Trophoblast cell (in vitro differentiated cells and primary cell): ENCODE measurements around the gene CADPS.
A peak's percentile ranks its signal among the peaks of the same experiment; 100 is the strongest.

ENCODE experiments used
- DNase-seq, 2 donors: peaks; one replicate each; pipeline ENCODE4 v3.0.0-alpha.2; 2016
- H2AFZ ChIP-seq: 2 replicates; pipeline ENCODE4 v1.6.1; 2013; ENCODE audit warnings: low read length, moderate library complexity, mild to moderate bottlenecking; ENCODE audit not compliant: insufficient read depth, poor library complexity
- H2AK5ac ChIP-seq: 2 replicates; pipeline ENCODE4 v1.6.1; 2013; ENCODE audit warnings: mild to moderate bottlenecking, low read length
- H2BK120ac ChIP-seq: 2 replicates; pipeline ENCODE4 v1.6.1; 2013; ENCODE audit warnings: low read length, mild to moderate bottlenecking, moderate library complexity; ENCODE audit not compliant: insufficient read depth, poor library complexity
- H2BK12ac ChIP-seq: 2 replicates; pipeline ENCODE4 v1.6.1; 2013; ENCODE audit warnings: mild to moderate bottlenecking, low read length, moderate library complexity
- H2BK5ac ChIP-seq: 2 replicates; pipeline ENCODE4 v1.6.1; 2013; ENCODE audit warnings: low read length, low read depth, moderate library complexity, mild to moderate bottlenecking; ENCODE audit not compliant: poor library complexity
- H3K14ac ChIP-seq: 2 replicates; pipeline ENCODE4 v1.6.1; 2013; ENCODE audit warnings: mild to moderate bottlenecking, low read length
- H3K18ac ChIP-seq: 2 replicates; pipeline ENCODE4 v1.6.1; 2013; ENCODE audit warnings: mild to moderate bottlenecking, low read length
- H3K23ac ChIP-seq: 2 replicates; pipeline ENCODE4 v1.6.1; 2013; ENCODE audit warnings: low read length
- H3K27ac ChIP-seq: 2 replicates; pipeline ENCODE4 v1.5.1; 2013; ENCODE audit warnings: low read depth, mild to moderate bottlenecking, inconsistent platforms, low read length, moderate library complexity
- H3K27me3 ChIP-seq: 2 replicates; pipeline ENCODE4 v1.6.1; 2013; ENCODE audit warnings: inconsistent platforms, mild to moderate bottlenecking, low read length, moderate library complexity; ENCODE audit not compliant: insufficient read depth
- H3K36me3 ChIP-seq, 2 experiments: 1 replicate in 1 of 2; 2 replicates in 1 of 2; pipeline ENCODE4 v1.6.1; 2013; ENCODE audit warnings: low read length in 2 of 2, mild to moderate bottlenecking in 2 of 2, moderate library complexity in 1 of 2; ENCODE audit not compliant: insufficient read depth in 2 of 2, control insufficient read depth in 1 of 2
- H3K4ac ChIP-seq: 2 replicates; pipeline ENCODE4 v1.6.1; 2013; ENCODE audit warnings: low read depth, mild to moderate bottlenecking, low read length, moderate library complexity
- H3K4me1 ChIP-seq, 2 experiments: 1 replicate in 1 of 2; 2 replicates in 1 of 2; pipeline ENCODE4 v1.6.1; 2013; ENCODE audit warnings: low read length in 2 of 2, mild to moderate bottlenecking in 2 of 2, moderate library complexity in 1 of 2; ENCODE audit not compliant: insufficient read depth in 2 of 2, control insufficient read depth in 1 of 2
- H3K4me2 ChIP-seq: 2 replicates; pipeline ENCODE4 v1.6.1; 2013; ENCODE audit warnings: inconsistent platforms, mild to moderate bottlenecking, low read length, moderate library complexity
- H3K4me3 ChIP-seq: 2 replicates; pipeline ENCODE4 v1.5.1; 2013; ENCODE audit warnings: mild to moderate bottlenecking, low read depth, low read length, inconsistent platforms
- H3K79me1 ChIP-seq: one replicate; pipeline ENCODE4 v1.6.1; 2013; ENCODE audit warnings: low read length
- H3K79me2 ChIP-seq: 2 replicates; pipeline ENCODE4 v1.6.1; 2013; ENCODE audit warnings: low read length, mild to moderate bottlenecking; ENCODE audit not compliant: control insufficient read depth, insufficient read depth, poor library complexity
- H3K9ac ChIP-seq: 2 replicates; pipeline ENCODE4 v1.6.1; 2013; ENCODE audit warnings: mild to moderate bottlenecking, low read length
- H3K9me3 ChIP-seq: 2 replicates; pipeline ENCODE4 v1.6.1; 2013; ENCODE audit warnings: low read depth, mild to moderate bottlenecking, control low read depth, inconsistent platforms, low read length; ENCODE audit not compliant: insufficient read depth
- H4K12ac ChIP-seq: 2 replicates; pipeline ENCODE4 v1.6.1; 2013; ENCODE audit warnings: low read depth, mild to moderate bottlenecking, low read length, moderate library complexity
- H4K8ac ChIP-seq: 2 replicates; pipeline ENCODE4 v1.6.1; 2013; ENCODE audit warnings: low read depth, mild to moderate bottlenecking, low read length, moderate library complexity
- H4K91ac ChIP-seq: one replicate; pipeline ENCODE4 v1.6.1; 2013; ENCODE audit warnings: low read depth, mild to moderate bottlenecking, low read length, moderate library complexity
- WGBS: extraction: QIAGEN DNeasy Blood & Tissue Kit; methylation state at CpG from one replicate; pipeline ENCODE4 v1.1.7; 2013; ENCODE audit warnings: missing lambda C conversion rate; ENCODE audit not compliant: insufficient read length, insufficient coverage; ENCODE audit errors: extremely low coverage; 5-methylcytosine and 5-hydroxymethylcytosine counted together

The CADPS gene

GRCh38 chr3:62553811-62554210 lies 321.4 kb downstream of the CADPS start:
- Histone ChIP-seq H2BK12ac (no peak overlapping the region), H3K4me2 (no peak overlapping the region), H3K18ac (no peak overlapping the region), H2BK5ac (no peak overlapping the region), H3K36me3 (no peaks in the 10 kb centered on the region), H3K23ac (no peak overlapping the region), H3K9me3 (no peaks in the 10 kb centered on the region), H2AK5ac (no peak overlapping the region), H3K79me1 (no peaks in the 10 kb centered on the region), H3K4me3 (no peak overlapping the region), H2AFZ (no peak overlapping the region), H4K8ac (no peak overlapping the region), H3K79me2 (no peaks in the 10 kb centered on the region), H3K9ac (no peak overlapping the region), H4K12ac (no peak overlapping the region), H3K14ac (no peak overlapping the region), H2BK120ac (no peak overlapping the region), H3K27ac (no peak overlapping the region), H3K4ac (no peak overlapping the region), H3K27me3 (no peaks in the 10 kb centered on the region), H4K91ac (no peak overlapping the region), H3K4me1 (no peaks in the 10 kb centered on the region)
- WGBS = no CpG with 5 or more reads among the region's 4 CpGs
- no peak for DNase-seq

GRCh38 chr3:62551556-62551955 lies 323.7 kb downstream of the CADPS start:
- Histone ChIP-seq H3K14ac (no peak overlapping the region), H3K4me3 (no peak overlapping the region), H3K9ac (no peak overlapping the region), H2BK5ac (no peak overlapping the region), H3K4me2 (no peak overlapping the region), H3K79me2 (no peaks in the 10 kb centered on the region), H2BK12ac (no peak overlapping the region), H2AK5ac (no peak overlapping the region), H2BK120ac (no peak overlapping the region), H3K79me1 (no peaks in the 10 kb centered on the region), H3K36me3 (no peaks in the 10 kb centered on the region), H3K27ac (no peak overlapping the region), H4K12ac (no peak overlapping the region), H3K4ac (no peak overlapping the region), H4K8ac (no peak overlapping the region), H3K9me3 (no peaks in the 10 kb centered on the region), H4K91ac (no peak overlapping the region), H3K23ac (no peak overlapping the region), H3K4me1 (no peaks in the 10 kb centered on the region), H3K18ac (no peak overlapping the region), H2AFZ (no peak overlapping the region), H3K27me3 (no peaks in the 10 kb centered on the region)
- DNase-seq = peak; percentile 52 to 65
- WGBS = no CpG with 5 or more reads among the region's 2 CpGs

- Histone ChIP-seq H3K18ac (no peak overlapping the region), H3K36me3 (no peaks in the 10 kb centered on the region), H3K79me1 (no peaks in the 10 kb centered on the region), H2BK120ac (no peak overlapping the region), H2BK5ac (no peak overlapping the region), H4K91ac (no peak overlapping the region), H3K9ac (no peak overlapping the region), H3K79me2 (no peaks in the 10 kb centered on the region), H3K27ac (no peak overlapping the region), H3K4me1 (no peaks in the 10 kb centered on the region), H3K4me2 (no peak overlapping the region), H3K23ac (no peak overlapping the region), H4K12ac (no peak overlapping the region), H2AFZ (no peak overlapping the region), H3K4me3 (no peak overlapping the region), H3K4ac (no peak overlapping the region), H3K27me3 (no peaks in the 10 kb centered on the region), H2AK5ac (no peak overlapping the region), H3K9me3 (no peaks in the 10 kb centered on the region), H3K14ac (no peak overlapping the region), H4K8ac (no peak overlapping the region), H2BK12ac (no peak overlapping the region)
- no peak for DNase-seq
- WGBS = no CpG with 5 or more reads among the region's 5 CpGs
These were observed 324.8 kb downstream of the CADPS start for GRCh38 chr3:62550439-62550838.

- Histone ChIP-seq H3K79me2 (no peaks in the 10 kb centered on the region), H3K79me1 (no peaks in the 10 kb centered on the region), H2BK12ac (no peak overlapping the region), H3K4me3 (no peak overlapping the region), H3K4me1 (no peaks in the 10 kb centered on the region), H3K14ac (no peak overlapping the region), H2BK5ac (no peak overlapping the region), H2AFZ (no peak overlapping the region), H2AK5ac (no peak overlapping the region), H3K36me3 (no peaks in the 10 kb centered on the region), H4K91ac (no peak overlapping the region), H3K27me3 (no peaks in the 10 kb centered on the region), H3K18ac (no peak overlapping the region), H4K12ac (no peak overlapping the region), H3K4ac (no peak overlapping the region), H2BK120ac (no peak overlapping the region), H3K9me3 (no peaks in the 10 kb centered on the region), H3K9ac (no peak overlapping the region), H3K23ac (no peak overlapping the region), H3K27ac (no peak overlapping the region), H4K8ac (no peak overlapping the region), H3K4me2 (no peak overlapping the region)
- WGBS = no CpG with 5 or more reads among the region's 2 CpGs
- DNase-seq = peak; percentile 52 to 83
These were observed 326.5 kb downstream of the CADPS start for GRCh38 chr3:62548528-62549205.
